Ammon's horn (tissue), 1 donor: ENCODE results near the gene PLEKHH1.

Experiments used
- DNase-seq: peaks from one replicate; pipeline ENCODE4 v3.0.0-alpha.2; 2016; ENCODE audit warnings: low spot score

Gene PLEKHH1

DNA sequence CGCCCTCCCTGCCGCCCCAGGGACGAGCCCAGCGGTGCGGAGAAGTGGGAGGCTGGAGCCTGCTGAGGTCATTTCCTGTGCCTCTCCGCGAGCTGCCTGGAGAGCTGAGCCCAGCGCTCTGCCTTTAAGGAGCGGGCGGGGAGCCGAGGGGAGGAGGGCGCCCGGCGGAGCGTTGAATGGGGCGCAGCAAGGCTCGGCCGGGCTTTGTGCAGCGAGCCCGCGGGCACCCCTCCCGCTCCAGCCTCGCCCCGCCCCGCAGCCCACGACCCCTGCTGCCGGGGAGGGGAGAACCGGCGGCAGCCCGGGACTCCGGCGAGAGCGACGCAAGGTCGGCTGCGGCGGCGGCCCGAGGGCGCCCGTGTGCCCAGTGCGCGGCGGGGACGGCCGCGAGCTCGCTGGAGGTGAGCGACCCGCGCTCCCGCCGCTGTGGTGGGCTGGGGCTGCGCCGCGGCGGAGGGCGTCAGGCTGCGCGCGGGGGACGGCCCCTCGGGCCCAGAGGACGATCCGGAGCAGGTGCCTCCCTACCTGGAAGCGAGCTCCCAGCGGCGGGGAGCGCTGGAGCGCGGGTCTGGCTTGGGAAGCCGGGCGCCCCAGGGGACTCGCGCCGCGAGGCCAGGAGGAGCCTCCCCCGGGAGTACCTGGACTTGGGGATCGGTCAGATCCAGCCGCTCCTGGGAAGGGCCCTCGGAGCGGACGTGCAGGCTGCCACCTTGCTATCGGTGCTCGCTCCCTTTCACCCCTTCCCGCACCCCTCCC is at the start of gene PLEKHH1:
PLEKHH1 (plus strand) TSS at position 293 of the 756 bp plus-strand sequence. CDS start 8,578 bp downstream, outside the sequence.
- DNase-seq = peak; percentile 95

DNA sequence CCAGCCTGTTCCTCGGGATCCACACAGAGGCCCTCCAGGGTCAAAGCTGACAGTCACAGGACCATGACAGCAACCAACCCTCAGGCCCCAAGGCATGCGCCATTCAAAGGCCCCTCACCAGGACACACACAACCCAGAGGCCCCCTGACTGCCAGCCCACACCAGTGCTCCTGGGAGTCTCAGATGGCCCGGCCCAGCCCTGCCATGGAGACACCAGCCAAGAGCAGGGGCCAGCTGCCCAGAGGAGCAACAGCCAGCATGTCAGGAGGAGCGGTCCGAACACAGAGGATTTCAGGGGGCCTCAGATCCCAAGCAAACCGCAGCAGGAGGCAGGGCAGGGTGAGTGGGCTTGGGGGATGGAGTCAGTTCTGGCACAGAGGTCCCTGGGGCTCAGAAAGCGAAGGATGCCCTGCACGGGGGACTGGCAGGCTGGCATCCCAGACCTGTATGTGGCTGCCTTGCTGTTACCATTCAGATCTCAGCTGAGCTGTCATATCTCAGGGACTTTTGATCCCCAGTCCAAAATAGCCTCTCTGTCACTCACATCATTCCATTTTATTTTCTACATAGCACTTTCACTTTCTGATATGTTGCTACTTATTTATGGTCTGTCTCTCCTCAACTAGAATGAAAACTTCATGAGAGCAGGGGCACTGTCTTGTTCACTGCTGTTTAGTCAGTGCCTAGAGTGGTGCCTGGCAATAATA is 49.4 kb upstream of the PLEKHH1 start:
- DNase-seq = no peak

DNA sequence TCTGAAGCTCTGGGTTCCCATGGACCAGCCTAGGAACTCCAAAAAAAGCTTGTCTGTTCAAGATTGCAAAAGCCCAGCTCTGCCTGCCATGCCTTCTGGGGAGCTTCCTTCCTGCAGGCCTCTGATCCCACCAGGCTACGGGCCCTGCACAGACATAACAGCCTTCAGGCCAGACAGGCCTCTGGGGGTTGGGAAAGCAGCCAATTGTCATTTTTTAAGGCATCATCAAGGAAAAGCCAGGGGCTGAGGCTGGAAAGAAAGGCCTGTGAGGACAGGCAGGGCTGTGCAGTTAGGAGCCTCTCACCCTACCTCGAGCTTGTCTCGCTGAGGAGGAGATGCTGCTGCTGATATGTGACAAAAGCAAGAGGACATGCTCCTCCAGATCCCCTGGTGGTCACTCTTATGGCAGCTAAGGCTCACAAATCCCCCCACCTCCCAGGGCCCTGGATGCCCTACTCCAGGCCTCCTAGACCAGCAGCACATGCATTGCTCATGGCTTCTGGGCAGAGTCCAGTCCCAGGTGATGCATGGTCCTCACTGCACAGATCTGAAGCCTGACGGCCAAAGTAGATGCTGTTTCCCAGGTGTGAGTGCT is 47.5 kb upstream of the PLEKHH1 start:
- DNase-seq = no peak

DNA sequence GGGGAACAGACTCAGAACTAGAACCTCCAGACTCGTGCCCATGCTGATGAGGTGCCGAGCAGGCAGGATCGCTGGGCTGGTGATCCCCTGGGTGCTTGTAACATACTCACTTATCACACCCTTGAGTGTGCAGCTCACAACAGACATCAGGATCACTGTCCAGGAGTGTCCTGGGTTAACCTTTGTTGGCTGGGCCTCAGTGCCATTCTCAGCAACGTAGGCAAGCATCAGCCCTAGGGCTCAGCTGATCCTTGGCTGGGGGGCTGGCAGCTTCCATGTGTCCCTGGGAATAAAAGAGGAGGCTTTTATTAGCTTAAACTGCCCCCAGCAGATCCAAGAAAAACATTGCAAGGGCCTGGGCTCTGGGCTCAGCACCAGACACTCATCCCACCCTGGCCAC is 46.2 kb upstream of the PLEKHH1 start:
- DNase-seq = no peak

DNA sequence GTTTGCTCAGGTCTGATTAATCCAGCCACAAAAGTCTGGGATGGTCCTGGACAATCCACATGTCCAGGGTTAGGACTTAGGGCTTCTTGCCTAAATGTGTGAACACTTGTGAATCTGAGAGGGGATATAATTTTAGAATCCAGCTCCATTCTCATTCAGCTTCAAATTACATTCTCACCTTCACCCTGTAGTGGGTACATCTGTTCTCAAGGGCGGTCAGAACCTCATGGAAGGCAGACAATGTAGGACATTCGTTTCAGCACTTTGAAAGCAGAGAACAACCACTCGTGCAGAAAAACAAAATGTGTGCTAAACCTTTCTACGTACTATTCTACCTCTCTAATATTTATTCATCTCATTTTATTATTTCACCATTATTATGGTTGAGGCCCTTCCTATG is 45.8 kb upstream of the PLEKHH1 start:
- no peak for DNase-seq

DNA sequence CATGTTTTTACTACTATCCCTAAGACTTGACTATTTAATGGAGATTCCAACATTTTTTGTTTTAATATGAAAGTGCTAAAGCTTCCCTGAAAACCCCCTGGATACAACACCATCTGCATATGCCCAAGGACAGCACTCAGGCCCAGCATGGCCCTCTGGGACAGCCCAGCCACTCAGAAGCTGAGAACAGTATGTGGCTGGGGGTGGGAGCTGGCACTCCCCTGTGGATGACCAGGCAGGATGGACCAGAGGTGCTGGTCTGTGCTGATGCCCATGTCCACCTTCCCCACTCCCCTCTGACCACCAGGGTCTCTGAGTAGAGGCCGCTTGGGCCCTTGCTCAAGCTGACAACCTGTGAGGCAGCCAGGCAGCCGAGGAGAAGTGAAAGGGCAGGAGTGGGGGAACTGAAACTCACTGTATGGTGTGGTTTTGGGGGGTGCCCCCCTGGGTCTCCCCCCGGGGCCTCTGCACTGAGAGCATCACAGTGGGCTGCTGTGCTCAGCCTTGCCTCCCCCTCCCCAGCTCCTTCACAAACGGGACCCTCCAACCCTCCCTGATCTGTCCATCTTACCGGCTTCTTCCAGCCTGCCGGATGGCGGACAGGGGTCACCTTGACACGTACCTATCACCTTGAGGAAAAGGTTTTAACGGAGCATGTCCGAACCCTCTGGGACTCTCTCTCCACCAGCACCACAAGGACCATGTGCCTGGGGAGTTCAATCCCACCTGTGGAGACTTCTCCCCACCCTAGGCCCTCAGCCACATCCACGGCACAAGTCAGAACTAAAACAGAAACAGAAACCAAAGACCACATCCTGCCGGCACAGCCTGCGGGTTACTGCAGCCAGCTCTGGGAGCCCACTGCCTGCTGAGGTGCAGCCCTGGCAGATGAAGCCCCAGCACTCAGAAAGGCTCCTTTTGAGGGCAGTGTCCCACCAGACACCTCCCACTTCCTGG is 44.9 kb upstream of the PLEKHH1 start, which contains the start of gene TMEM229B:
TMEM229B (minus strand) TSS at position 785 of the 957 bp plus-strand sequence. CDS start 14,798 bp downstream, outside the sequence.
- peak; percentile 43 for DNase-seq

DNA sequence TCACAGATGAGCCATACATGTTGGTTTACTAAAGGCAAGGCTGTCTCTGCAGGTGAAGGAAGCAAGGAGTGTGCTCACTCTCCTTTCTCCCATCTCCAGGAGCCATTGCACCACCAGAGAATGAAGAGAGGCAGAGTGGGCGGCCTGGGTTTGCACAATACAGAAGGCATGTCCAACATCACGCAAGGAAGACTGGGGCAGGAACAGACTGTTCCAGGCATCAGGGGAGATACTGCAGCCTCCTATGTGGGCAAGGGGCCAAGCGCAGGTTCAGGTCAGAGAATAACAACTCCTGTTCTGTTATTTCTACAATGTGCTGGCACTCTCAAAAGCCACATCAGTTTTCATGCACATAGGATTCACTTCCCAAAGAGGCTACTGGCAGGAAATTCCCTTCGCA is 42.9 kb upstream of the PLEKHH1 start:
- DNase-seq = no peak

DNA sequence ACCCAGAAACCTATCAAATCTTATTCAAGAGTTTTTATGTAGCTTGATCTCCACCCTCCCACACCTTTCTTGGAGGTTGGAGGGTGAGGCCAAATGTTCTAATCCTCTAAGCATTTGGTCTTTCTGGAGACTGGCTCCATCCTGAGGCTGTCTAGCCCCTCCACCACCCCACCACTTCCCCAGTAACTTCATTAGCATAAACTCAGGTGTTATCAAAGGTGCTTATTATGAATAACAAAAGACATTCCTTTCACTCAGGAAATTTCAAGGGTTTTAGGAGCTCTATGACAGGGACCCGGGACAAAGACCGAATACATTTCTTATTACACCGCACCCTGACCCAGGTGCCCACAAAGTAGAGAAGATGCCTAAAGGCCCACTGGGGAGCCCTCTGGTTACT is 41.8 kb upstream of the PLEKHH1 start:
- no peak for DNase-seq

DNA sequence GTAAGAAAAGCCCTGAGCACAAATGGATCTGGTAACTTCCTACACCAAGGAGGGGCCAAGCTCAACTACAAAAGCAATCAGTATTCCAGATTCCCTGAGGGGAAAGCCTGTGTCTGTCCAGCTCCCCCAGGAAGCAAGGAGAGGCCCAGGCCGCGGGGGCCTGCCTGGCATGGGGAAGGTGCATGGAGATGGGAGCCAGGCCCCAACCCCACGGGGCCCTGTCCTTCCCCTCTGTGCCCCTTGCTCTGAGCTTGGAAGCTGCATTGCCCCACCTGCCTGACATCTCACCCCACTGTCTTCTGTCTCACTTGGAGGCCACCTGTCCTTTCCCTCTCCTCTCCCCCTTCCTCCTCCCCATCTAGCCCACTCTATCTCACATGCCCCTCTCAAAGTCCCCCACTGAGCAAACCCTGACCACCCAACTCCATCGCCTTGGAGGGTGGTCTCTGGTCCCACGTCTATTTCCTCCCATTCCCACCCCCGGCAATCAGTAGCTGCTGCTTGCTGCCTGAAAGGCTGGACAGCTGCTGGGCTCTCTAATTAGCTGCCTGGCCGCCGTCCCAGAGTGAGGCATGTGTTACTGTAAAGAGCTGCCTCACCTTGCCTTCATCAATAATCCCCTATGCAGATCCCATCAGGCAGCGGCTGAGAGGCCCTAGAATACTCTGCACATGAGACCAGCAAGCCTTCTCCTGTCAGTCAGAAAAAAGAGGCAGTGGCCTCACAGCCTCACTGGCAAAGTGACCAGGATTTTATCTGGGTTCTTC is 41.2 kb upstream of the PLEKHH1 start:
- no peak for DNase-seq

DNA sequence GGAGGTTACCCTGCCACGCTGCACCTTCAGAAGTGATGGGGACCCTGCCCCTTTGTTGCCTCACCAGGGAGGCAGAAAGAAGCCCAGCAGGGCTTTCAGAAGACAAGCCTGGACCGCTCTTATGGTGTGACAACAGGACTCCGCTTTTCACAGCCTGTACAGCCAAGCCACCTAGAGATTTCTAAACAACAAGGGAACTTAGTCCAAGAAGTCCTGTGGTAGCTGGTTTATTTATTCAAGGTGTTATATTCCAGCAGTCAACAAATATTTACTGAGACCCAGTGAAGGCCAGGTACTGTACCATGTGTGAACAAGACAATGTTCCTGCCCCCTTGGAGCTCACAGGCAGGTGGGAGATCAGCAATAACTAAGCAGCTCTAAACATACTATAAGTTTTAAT is 40.6 kb upstream of the PLEKHH1 start:
- DNase-seq = no peak

DNA sequence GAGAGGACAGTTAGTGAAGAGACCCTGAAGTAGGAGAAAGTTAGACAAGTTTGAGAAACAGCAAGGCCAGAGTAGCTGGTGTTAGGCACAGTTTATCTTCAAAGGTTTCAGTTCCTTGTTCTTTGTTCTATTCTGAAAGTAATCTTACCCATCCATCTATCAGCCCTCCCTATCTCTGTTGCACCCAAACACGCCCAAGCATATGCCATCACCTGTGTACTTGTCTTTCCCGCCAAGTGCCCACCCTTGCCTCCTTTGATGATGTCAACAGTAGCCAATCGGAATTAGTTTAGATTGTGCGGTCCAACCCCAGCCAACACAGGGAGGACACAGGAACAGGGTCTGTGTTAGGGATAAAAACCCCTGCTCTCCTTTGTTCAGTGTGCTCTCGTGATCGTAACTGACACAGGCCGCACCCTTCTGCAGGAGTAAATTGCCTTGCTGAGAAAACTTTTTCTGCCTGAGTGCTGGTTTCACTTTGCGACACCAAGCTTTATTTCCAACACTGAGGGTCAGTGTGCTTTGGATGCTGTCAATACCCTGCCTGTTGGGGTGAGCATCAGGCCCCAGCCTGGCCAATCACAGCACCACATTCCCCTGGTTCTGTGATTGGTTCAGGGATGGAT is 39.9 kb upstream of the PLEKHH1 start:
- no peak for DNase-seq

DNA sequence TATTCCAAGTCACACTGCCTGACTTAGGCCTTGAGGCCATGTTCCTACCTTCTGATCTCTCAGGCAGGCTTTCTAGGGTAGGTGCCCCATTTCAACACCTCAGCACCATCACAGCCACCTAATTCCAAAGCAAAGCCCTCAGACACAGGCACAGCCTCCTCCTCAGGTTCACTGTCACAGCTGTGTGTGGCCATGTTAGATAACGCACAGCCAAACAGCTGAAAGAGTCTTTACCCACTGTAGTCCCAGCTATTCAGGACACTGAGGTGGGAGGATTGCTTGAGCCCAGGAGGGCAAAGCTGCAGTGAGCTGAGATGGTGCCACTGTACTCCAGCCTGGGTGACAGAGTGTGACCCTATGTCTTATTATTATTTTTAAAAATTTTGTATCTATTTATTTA is 37.3 kb upstream of the PLEKHH1 start:
- no peak for DNase-seq

DNA sequence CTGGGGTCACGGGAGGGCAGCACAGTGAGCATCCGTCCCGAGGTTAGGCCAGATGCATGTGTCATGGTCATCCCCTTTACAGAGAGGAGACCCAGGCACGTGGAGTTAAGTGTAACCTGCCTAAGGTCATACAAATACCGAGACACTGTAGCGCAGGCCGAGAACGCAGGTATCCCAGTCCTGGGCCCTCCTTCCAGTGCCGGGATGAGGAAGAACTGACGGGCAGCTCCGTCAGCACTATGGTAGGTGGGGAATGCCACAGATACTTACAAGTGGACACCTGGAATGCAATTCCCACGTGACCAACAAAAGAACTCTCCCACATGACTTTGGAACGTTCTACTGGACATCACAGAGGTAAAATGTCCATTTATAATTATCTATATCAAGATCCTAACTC is 35.9 kb upstream of the PLEKHH1 start:
- DNase-seq = no peak

DNA sequence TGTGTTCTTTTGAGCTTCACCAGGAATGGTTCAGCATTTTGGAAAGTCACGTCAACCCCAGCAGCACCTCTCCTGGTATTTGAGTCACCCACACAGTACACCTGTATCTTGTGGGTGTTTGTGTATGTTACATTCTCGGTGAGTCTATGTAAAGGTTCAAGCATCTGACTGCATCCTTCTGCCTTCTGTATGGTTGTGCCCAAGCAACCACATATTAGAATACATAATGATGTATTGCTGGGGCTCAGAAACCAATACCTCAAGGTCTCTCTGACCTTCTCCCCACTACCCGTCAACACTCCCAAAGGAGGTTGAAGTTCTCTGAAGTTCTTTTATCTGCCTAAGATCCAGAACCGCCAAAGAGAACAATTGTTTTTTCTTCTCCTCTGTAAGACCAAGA is 35.4 kb upstream of the PLEKHH1 start:
- no peak for DNase-seq

DNA sequence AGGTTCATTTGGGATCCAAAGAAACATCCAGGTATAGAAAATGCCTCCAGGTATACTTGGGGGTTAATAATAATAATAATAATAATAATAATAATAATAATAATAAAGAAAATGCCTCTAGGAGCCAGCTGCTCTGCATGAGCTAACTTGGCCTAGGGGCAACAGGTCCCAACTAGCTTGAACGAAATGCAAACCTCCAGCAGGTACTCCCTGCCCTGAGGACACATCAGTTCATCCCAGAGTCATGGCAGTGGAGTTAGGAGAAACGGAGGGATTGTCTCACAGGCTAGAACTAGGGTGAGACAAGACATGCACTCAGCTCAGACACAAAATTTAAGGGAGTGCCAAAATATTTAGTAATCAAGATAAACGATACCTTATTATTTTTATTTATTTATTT is 32.1 kb upstream of the PLEKHH1 start:
- DNase-seq = no peak

DNA sequence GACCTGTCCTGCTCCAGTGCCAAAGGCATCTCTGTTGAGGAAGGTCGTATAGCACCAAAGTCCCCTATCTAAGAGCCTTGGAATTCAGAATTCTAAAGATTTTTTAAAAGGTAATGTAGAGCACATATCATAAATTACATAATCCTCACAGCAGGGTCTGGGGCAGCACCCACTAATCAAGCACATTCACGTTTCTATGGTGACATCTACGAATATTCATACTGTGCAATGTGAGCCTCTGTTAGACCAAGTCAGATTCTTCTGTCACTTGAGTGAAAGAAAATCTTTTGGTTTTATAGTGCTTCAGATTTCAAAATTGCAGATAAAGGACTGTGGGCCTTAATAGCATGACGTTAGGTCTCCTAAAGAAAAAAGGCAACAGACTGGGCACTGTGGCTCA is 31.4 kb upstream of the PLEKHH1 start:
- DNase-seq = no peak

DNA sequence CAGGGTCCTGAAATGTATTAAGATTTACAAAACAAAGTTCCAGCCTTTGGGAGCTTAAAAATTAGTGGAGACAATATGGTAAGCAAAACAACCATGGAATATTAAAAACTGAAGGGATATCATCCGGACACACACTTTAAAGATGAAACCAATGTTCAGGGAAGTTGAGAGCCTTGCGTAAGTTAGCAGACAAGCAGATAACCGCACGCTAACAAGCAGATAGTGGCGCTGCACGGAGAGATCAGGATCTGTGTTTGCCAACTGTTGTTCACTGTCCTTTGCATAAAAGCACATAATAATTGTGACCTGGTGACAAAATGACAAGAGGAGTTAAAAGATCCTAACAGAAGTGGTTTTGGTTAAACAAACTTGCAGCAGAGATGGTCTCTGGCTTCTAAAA is 30.2 kb upstream of the PLEKHH1 start:
- DNase-seq = no peak

DNA sequence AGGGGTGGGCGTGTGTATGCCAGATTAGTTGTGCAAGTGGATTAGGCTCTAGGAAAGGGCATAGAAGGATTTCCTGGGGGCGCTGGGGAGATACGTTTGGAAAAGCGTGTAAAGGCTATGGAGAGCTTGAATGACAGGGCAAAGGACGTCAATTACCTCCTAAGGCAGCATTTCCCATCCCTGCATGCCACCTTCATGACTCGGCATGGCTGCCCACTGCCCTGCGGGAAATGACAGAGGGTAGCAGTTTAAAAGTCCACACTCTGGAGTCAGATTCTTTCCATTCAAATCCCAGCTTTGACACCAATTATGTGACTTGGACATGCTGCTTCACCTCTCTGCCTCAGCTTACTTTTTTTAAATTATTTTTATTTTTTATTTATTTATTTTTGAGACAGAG is 29.8 kb upstream of the PLEKHH1 start:
- no peak for DNase-seq

DNA sequence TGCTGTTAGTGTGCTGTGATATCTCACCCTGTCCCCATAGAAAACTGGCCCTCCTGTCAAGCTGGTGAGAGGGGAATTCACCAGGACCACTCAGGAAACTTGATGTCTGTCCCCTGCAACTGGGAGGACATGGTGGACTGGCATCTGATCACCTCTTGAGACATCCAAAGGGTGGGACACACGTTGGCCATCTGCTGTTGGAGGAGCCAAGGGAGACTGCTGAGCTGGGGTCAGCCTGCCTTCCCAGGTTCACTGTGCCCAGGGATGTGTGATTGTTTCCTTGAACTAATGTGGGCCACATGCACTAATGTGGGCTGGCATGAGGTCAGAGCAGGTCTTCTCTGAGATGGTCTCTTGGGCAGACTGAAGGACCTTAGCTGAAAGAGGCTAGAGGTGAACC is 27.8 kb upstream of the PLEKHH1 start:
- no peak for DNase-seq

DNA sequence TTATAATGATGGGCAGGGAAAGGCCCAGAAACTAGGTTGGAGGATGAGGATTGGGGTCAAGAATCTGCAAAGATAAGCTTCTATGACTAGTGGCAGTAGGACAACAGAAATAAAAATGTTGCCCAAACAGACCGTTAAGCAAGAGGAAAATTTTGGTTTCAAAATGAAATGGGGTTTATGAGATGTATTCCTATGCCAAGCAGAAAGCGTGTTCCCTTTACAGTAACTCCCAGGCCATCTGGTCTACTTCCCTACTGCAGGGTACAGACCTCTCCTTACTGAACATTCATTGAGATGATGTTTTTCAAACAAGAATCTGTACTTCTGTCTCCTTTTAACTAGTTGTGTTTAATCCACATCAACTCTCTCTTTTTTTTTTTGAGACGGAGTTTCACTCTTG is 24.1 kb upstream of the PLEKHH1 start:
- no peak for DNase-seq

DNA sequence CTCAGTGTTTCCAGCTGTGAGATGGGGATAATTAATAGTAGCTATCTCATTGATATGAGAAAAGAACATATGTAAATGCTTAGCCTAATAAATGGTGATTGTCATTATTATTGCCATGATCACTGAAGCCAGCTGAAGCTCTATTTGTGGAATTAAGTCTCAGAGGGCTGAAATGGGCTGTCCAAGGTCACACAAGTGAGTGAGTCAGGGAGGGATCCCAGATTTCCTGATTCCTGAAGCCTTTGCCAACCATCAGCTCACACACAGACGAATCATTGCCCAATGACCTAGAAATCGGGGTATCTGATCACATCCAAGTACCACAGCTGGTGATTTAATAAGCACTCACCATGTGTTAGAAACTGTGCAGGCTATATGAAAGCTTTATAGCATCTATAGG is 23.0 kb upstream of the PLEKHH1 start:
- no peak for DNase-seq
